KBM-7 (cell line): ENCODE data around the gene CD93.

Experiments used
- DNase-seq: peaks from one replicate; pipeline ENCODE4 v3.0.0-alpha.2; 2015
- in situ Hi-C: fragments of 300-500 bp; cut with MboI; formaldehyde crosslinking; loops from 2 replicates; pipeline ENCODE4 v1.14.3; 2020; ENCODE audit warnings: low sequenced_read_pairs, low pct_unique_long_range_greater_than_20kb, mixed read lengths

The CD93 gene

DNA sequence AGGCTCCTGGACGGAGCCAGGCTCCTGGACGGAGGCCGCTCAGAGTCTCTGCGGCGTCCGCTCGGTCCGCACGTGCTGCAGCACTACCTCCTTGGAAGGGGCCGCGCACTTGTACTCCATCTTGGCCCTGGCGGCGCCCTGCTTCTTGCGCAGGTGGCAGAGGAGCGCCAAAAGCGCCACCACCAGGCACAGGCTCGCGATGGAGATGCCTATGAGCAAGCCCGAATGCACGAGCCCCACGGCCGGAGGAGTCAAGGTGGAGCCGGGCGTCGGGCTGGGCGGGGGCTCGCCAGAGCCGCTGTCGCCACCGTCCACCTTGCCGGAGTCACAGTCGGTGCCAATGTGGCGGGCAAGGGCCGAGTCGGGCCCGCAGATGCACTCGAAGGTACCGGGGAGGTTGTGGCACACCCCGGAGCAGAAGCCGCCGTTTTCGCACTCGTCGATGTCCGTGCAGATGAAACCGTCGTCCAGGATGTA is 38.3 kb downstream of the CD93 start:
- DNase-seq, result no peak
- in situ Hi-C loops, result no loop called here

DNA sequence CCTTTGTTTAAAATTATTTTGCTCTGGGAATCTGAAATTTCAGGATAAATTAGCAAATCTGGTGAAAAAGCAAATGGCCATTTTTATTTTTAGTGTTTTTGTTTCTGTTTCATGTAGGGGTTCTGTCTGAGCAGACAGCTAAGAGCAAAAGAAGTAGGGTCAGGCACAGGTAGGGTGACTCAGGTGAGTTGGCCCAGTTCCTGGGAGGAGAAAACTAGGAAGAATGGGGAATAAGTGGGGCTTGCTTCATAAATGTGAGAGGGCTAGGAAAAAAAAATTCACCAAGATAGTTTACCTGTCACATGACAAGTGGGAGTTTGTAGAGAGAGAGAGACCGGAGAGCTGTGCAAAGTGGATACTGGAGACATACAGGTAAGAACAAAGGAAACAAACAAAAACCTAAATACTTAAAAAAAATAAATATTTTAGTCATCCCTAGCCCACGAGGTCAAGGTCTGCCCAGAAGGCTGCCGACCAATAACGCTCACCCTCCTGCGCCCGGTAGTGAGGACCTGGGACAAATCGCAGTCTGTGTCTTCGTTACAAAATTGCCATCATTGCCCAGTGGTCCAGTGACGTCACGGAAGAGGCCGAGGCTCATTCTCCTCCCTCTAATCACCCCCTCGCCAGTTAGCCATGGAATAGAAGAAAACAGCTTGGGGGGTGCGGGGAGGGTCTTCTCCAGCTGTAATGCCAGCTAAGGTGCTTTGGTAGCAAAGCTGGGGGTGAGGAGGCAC is 39.0 kb downstream of the CD93 start:
- DNase-seq, result no peak
- in situ Hi-C loops, result no loop called here

DNA sequence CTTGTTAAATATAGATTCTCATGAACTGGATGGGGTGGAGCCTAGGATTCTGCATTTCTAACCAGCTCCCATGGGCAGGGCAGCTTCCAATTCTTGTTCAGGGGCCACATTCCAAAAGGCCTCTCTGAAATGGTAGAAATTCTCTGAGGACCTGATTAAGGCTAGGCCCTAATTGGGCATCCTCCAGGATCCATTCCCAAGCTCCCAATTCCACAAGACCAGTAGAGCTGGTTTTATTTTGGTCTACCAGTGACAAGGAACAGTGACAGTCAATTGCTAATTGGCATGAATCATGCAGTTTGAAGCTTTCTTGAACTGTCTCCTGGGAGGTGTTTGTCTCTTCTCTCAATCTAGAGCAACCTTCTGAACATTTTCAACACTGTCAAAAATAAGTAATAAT is 39.7 kb downstream of the CD93 start:
- no peak for DNase-seq
- in situ Hi-C loops, result no loop called here

DNA sequence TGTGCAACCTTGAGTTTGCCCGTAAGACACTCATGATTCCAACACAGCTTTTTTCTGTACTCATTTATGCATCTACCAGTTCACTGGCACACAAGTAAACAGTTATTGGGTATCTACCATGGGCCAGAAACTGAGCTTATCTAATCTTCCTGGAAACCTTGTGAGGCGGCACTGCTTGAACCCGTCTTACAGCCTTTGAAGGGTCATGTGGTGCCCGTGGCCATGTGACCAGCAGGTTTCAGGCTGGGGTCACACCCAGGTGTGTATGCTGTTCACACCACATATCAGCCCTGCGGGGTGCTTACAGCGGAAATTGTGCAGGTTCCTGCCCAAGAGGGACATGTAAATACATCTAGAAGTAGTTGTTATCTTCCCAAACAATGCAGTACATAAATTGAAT is 42.7 kb downstream of the CD93 start:
- no peak for DNase-seq
- in situ Hi-C loops, result no loop called here

DNA sequence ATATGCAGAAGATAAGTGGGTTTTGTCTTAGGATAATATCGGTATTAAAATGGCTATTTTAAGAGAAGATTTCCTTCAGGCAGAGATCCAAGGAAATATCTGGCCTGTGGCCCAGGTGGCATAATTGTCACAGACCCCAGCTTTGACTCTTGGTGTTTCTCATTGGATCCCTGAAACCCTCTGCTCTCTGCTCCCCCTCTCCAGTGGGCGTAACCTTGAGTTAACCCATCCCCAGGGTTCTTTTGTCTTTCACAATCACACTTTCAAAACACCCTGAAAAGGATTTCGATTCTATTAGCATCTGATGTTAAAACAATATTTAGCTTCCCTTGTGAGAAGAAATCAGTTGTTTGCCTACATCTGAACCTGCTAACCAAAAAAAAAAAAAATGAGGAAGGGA is 43.9 kb downstream of the CD93 start:
- no peak for DNase-seq

DNA sequence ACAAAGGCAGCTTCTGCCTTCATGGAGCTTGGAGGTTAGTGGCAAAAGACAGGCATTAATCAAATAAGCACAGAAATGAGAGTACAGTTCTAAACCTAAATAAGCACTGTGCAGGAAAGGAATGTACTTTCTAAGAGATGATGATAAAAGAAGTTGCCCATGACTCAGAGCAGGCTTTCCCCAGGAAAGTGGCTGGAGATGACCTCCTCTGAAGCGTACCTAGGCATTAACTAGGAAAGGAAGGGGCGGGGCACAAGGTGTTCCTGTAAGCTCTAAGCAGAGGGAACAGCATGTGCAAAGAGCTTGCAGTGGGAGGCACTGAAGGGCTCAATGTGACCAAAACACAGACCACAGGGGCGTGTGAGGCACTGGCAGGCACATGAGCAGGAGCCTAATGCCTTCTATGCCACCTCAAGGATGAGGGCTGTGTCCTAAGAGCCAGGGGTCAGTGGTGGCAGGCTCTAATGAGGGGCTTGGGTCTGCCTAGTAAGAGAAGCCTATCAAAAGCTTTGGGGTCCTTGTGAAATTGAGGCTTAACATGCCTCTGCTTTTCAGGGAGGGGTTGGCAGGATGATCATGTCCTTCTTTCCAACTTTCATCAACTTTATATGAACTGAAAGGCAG is 46.1 kb downstream of the CD93 start:
- in situ Hi-C loops, result no loop called here
- DNase-seq, result no peak

More for the DNA sequence above, 43.9 kb downstream of the CD93 start:
- in situ Hi-C loops, result no loop called here

DNA sequence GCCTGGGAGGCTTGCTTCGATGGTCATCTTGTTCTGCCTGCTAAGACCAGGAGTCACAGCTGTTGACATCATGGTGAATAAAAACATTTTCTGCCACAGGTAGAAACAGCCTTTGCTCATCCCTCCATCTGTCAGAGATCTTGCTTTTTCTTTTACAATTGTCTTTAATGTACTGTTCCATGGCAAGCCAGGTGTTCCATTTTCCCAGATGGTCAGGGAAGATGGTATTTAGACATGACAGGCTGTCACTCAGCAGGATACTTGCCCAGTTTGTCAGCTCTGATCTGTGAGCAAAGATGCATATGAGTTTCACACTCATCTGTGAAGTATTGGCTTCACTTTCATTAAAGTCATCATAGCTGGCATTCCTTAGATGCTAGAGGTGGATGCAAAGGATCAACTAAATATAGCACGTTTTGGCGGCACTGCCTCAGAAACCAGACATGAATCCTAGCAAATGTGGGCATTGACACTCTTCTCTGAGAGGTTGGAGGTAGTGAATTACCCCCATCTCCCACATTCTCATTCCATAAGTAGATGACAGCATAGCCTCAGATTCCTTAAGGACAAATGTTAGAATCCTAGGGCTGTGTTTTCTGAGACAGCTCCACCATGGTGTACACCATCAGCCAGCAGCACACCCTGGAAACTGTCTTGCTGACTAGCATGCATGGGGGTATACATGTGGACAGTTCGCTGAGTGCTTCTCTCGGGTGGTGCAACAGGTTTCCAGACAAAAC is 46.8 kb downstream of the CD93 start:
- in situ Hi-C loops, result no loop called here
- DNase-seq, result no peak

DNA sequence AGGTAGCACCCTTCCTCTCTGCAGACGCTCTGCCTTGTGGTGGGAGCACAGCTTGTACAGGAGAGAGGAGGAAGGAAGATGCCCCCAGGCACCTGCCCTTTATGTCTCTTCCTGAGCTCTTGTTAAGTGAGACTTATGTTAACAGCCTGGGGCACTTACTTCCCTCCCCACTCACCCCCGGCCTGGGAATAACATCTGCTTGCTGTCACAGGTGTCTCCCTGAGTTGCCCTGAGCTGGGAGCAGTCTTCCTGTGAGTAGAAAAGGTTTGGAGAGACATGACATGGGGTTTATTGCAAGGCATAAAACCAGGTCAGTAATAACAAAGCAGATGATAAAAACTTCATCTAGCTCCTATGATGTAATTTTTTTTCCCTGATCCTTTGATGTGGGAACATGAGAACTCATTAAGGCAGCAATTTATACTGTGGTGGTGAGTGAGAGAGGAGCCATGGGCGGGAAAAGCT is 49.1 kb downstream of the CD93 start:
- no peak for DNase-seq
- in situ Hi-C loops, result no loop called here

DNA sequence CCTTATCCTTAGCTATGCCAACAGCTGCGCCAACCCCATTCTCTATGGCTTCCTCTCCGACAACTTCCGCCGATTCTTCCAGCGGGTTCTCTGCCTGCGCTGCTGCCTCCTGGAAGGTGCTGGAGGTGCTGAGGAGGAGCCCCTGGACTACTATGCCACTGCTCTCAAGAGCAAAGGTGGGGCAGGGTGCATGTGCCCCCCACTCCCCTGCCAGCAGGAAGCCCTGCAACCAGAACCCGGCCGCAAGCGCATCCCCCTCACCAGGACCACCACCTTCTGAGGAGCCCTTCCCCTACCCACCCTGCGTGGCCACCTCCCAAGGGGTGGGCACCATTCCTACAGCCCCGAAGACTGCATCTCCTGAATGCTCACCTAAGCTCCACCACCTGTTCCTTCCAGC is 49.8 kb downstream of the CD93 start:
- DNase-seq, result no peak
- in situ Hi-C loops, result no loop called here

DNA sequence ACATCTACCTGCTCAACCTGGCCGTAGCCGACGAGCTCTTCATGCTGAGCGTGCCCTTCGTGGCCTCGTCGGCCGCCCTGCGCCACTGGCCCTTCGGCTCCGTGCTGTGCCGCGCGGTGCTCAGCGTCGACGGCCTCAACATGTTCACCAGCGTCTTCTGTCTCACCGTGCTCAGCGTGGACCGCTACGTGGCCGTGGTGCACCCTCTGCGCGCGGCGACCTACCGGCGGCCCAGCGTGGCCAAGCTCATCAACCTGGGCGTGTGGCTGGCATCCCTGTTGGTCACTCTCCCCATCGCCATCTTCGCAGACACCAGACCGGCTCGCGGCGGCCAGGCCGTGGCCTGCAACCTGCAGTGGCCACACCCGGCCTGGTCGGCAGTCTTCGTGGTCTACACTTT is 50.4 kb downstream of the CD93 start:
- DNase-seq, result no peak
- in situ Hi-C loops, result no loop called here

DNA sequence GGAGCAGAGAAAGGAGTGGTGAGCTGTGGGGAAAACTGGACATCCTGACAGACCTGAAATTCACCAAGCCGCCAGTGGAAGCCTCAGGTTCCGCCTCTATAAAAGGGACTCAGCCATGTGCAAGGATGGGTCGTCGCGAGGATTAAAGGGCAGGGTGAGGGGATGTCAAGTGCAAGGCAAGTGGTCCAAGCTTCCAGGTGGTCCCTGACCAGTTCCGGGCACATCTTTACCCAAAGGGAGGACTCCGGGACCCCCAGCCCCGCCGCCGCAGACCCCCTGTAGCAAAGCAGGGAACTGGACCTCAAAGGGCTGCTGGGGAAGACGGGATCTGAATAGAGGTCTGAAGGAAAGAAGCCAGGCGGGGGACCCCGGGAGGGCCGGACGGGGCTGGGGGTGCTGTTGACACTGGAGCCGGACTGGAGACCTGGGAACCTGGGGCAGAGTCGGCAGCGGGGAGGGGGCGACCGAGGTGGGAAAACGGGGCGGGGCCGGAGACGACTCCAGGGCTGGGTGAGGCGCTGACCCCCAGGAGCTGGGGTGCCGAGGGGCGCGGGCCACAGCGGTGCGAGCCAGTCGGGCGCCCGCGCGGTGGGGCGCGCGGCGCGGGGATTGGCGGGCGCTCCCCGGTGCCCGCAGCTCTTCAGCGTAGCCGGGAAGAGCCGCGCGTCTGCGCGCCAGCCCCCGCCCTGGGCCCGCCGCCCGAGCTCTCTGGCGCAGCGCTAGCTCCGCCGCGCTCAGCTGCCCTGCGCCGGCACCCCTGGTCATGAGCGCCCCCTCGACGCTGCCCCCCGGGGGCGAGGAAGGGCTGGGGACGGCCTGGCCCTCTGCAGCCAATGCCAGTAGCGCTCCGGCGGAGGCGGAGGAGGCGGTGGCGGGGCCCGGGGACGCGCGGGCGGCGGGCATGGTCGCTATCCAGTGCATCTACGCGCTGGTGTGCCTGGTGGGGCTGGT is 51.1 kb downstream of the CD93 start, which contains the start of gene SSTR4:
Gene SSTR4, plus strand, starts transcription at position 592 of the 951 bp plus-strand sequence. Its CDS starts 172 bp downstream, at position 764.
- in situ Hi-C loops, result no loop called here
- DNase-seq, result no peak

DNA sequence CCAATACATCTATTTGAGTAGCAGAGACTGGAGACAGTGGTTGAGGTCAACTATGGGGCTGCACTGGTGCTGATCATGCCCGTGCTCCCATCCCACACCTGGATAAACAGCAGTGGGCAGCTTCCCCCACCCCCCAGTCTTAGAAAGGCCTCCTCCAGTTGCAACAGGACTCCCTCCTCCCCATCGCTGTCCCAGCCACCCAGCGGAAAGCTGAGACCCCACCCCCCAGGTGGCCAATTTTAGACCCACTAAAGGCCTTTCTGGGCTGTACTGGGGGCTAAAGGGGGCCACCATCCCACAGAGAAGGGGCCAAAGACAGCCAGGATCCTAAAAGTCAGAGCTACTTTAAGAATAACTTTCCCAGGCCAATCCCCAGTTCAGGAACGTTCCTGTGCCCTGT is 52.2 kb downstream of the CD93 start:
- no peak for DNase-seq
- in situ Hi-C loops, result no loop called here

DNA sequence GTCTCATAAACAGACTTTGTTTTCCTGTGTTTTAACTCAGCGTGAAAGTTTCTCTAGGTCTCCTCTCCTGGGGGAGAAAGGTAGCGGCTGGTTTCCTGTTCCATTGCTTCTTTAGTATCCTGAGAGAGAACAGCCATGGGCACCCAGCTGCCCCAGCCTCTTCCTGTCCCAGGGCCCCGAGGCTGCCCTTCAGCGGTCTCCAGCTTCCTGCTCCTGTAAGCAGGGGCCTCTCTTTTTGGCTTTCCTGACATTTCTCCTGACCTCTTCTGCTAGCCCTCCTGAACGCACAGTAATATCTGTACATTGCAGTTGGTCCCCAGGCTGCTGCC is 53.4 kb downstream of the CD93 start:
- in situ Hi-C loops, result no loop called here
- no peak for DNase-seq

DNA sequence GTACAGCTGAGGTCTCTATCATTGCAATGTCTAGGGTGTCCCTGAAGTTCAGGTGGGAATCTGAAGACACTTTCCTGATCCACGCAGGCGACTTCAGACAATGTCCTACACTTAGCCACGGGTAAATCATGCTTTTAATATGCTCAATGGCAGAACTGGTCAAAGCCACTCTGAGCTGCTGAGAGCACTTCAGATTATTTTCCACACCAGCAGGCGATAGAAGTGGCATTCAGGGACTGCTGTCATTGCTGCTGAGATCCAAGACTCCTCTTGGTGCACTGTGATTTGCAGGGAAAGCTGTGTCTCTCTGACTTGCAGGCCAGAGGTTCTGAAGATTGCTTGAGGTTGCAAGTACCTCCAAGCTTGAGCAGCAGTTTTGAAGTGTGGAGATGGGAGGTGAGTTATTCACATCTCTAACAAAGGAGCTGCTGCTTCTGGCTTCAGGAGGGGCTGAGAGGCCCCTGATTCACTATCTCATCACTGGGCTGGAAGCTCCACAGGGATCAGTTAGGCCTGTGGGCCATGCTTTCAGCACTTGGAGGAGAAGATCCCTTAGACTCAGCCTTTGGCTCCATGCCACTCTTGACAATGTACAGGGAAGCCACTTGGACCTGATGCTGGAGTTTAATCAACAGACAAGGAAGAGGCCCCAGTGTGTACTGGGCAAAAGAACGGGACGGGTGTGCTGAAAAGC is 53.9 kb downstream of the CD93 start:
- DNase-seq, result no peak
- in situ Hi-C loops, result no loop called here

DNA sequence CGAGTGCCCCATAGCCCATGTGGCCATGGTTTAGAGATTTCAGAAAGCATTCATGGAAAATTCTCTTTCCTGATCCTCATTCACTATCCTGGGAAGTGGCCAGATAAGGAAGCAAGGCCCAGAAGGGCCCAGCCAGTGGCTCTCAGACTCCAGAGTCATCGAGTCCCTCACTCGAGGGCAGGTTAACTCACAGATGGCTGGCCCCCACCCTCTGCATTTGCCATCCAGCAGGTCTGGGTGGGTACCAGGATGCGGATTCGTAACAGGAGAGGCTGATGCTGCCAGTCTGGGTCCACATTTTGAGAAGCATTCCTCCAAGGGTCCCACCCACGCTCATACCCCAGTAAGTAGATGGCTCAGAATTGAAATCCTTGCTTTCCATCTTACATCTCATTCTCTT is 54.8 kb downstream of the CD93 start:
- in situ Hi-C loops, result no loop called here
- DNase-seq, result no peak
